Omental fat pad (tissue), 4 donors: ENCODE measurements around the gene VILL. TPM values are rescaled to one million over a fixed set of nuclear protein-coding genes. Genes with fewer than 3 reads are reported as not detected.
A peak's percentile ranks its signal among the peaks of the same experiment; 100 is the strongest.

Experiments used
- ATAC-seq: fragments of 150-250 bp; one replicate; pipeline ENCODE4 v1.9.1; 2016; ENCODE audit warnings: mild to moderate bottlenecking, moderate library complexity; ENCODE audit not compliant: low FRiP score
- DNase-seq: peaks from one replicate; pipeline ENCODE4 v3.0.0-alpha.2; 2019; ENCODE audit warnings: low spot score
- CTCF ChIP-seq, 3 donors: fragments of 450-650 bp; IDR thresholded peaks; one replicate each; pipeline ENCODE4 v1.5.1; 2016 to 2017; ENCODE audit warnings: antibody characterized with exemption in 3 of 3, mild to moderate bottlenecking in 3 of 3, moderate library complexity in 2 of 3
- total RNA-seq, 4 donors: library from RNA; depleted of rRNA; stranded (reverse); fragments of >200 nt; gene quantifications; one replicate each; pipeline ENCODE4 v1.1.0, GENCODE V29; 2016

The VILL gene
- total RNA-seq, 4 donors from 2014 or later, result 4.4 to 15.0 (median 5.6) TPM

GRCh38 chr3:37994639-37994972 lies 4.0 kb downstream of the VILL start:
- ATAC-seq, result no peak
- no peak for TF ChIP-seq CTCF (IDR thresholded peaks at IDR 0.05)
- DNase-seq, result no peak

GRCh38 chr3:37995652-37996641 lies 5.4 kb downstream of the VILL start:
- ATAC-seq (no peak), DNase-seq (no peak)
- TF ChIP-seq CTCF (IDR thresholded peaks at IDR 0.05), result no peak

- DNase-seq, result peak; percentile 85
- ATAC-seq, result no peak
- TF ChIP-seq CTCF (IDR thresholded peaks at IDR 0.05), result peak in 2 of 3 donors; percentile 59 to 64
Measured at GRCh38 chr3:37996785-37997301, 6.3 kb downstream of the VILL start.

- DNase-seq, result no peak
- ATAC-seq, result no peak
- no peak for TF ChIP-seq CTCF (IDR thresholded peaks at IDR 0.05)
Measured at GRCh38 chr3:37997342-37997741, 6.8 kb downstream of the VILL start.

- no peak for TF ChIP-seq CTCF (IDR thresholded peaks at IDR 0.05)
- no peak for ATAC-seq
- no peak for DNase-seq
Measured at GRCh38 chr3:37997791-37998370, 7.3 kb downstream of the VILL start.

- TF ChIP-seq CTCF (IDR thresholded peaks at IDR 0.05), result no peak
- DNase-seq (no peak), ATAC-seq (no peak)
Measured at GRCh38 chr3:37999836-38000235, 9.2 kb downstream of the VILL start.
